IPS-18c (cell line): ENCODE data around the gene KLF3.
A peak's percentile ranks its signal among the peaks of the same experiment; 100 is the strongest.

ENCODE experiments used
- H3K4me3 ChIP-seq: 2 replicates; pipeline ENCODE4 v1.7.0; 2013; ENCODE audit warnings: low read depth, mild to moderate bottlenecking, low read length, moderate library complexity; ENCODE audit not compliant: insufficient read depth
- H3K9me3 ChIP-seq: one replicate; pipeline ENCODE4 v1.6.1; 2013; ENCODE audit warnings: mild to moderate bottlenecking, low read length, moderate library complexity; ENCODE audit not compliant: control insufficient read depth, insufficient read depth

Gene KLF3

GRCh38 chr4:38641811-38642210 is 22.2 kb upstream of the KLF3 start:
- H3K4me3 ChIP-seq, result no peak overlapping the region
- peaks cover 3% of the 10 kb centered on the region for H3K9me3 ChIP-seq

- no peak overlapping the region for H3K4me3 ChIP-seq
Observed at GRCh38 chr4:38644201-38644600, 19.8 kb upstream of the KLF3 start.

GRCh38 chr4:38647101-38647819 is 16.7 kb upstream of the KLF3 start:
- peaks cover 6% of the 10 kb centered on the region for H3K9me3 ChIP-seq
- H3K4me3 ChIP-seq, result no peak overlapping the region

More at GRCh38 chr4:38644201-38644600, 19.8 kb upstream of the KLF3 start:
- H3K9me3 ChIP-seq, result peaks cover 6% of the 10 kb centered on the region

GRCh38 chr4:38650133-38650532 is 13.9 kb upstream of the KLF3 start:
- Histone ChIP-seq H3K4me3 (no peak overlapping the region), H3K9me3 (peaks cover 2% of the 10 kb centered on the region)

- H3K4me3 ChIP-seq, result no peak overlapping the region
- H3K9me3 ChIP-seq, result no peaks in the 10 kb centered on the region
Observed at GRCh38 chr4:38654273-38654672, 9.7 kb upstream of the KLF3 start.

- Histone ChIP-seq H3K9me3 (no peaks in the 10 kb centered on the region), H3K4me3 (no peak overlapping the region)
Observed at GRCh38 chr4:38656111-38656510, 7.9 kb upstream of the KLF3 start.

GRCh38 chr4:38659346-38659745 is 4.7 kb upstream of the KLF3 start:
- Histone ChIP-seq H3K4me3 (no peak overlapping the region), H3K9me3 (no peaks in the 10 kb centered on the region)

GRCh38 chr4:38660838-38661237 is 3.2 kb upstream of the KLF3 start:
- H3K4me3 ChIP-seq, result no peak overlapping the region

GRCh38 chr4:38661371-38661770 is 2.6 kb upstream of the KLF3 start:
- Histone ChIP-seq H3K4me3 (no peak overlapping the region), H3K9me3 (no peaks in the 10 kb centered on the region)

More at GRCh38 chr4:38660838-38661237, 3.2 kb upstream of the KLF3 start:
- no peaks in the 10 kb centered on the region for H3K9me3 ChIP-seq

- peak overlapping the region; percentile 66 for H3K4me3 ChIP-seq
- H3K9me3 ChIP-seq, result no peaks in the 10 kb centered on the region
Observed at GRCh38 chr4:38662522-38663089, 1.4 kb upstream of the KLF3 start.

- H3K4me3 ChIP-seq, result peak overlapping the region; percentile 66
Observed at GRCh38 chr4:38663090-38663800, 754 bp upstream of the KLF3 start.

GRCh38 chr4:38664706-38665401 is 855 bp downstream of the KLF3 start:
- peak overlapping the region; percentile 63 for H3K4me3 ChIP-seq
- no peaks in the 10 kb centered on the region for H3K9me3 ChIP-seq

More at GRCh38 chr4:38663090-38663800, 754 bp upstream of the KLF3 start:
- no peaks in the 10 kb centered on the region for H3K9me3 ChIP-seq

GRCh38 chr4:38665551-38666411 is 1.8 kb downstream of the KLF3 start:
- no peaks in the 10 kb centered on the region for H3K9me3 ChIP-seq
- H3K4me3 ChIP-seq, result no peak overlapping the region

- Histone ChIP-seq H3K9me3 (no peaks in the 10 kb centered on the region), H3K4me3 (no peak overlapping the region; the same call in 1 of the 2 replicates)
Observed at GRCh38 chr4:38666766-38667084, 2.7 kb downstream of the KLF3 start.

GRCh38 chr4:38667085-38667893 is 3.3 kb downstream of the KLF3 start:
- Histone ChIP-seq H3K4me3 (peak overlapping the region; percentile 28; the same call in 1 of the 2 replicates), H3K9me3 (no peaks in the 10 kb centered on the region)
